GM12878 (cell line): ENCODE data around the gene CMBL. TPM values are rescaled to one million over a fixed set of nuclear protein-coding genes. Genes with fewer than 3 reads are reported as not detected.

Experiments used
- ASH2L ChIP-seq: fragments of 300-600, 200-600 bp; sonication (generic); IDR thresholded peaks from 2 replicates; pipeline ENCODE4 v1.6.1; 2017; ENCODE audit warnings: low read depth, mild to moderate bottlenecking, borderline replicate concordance
- ATF7 ChIP-seq: fragments of 450-650 bp; IDR thresholded peaks from 2 replicates; pipeline ENCODE4 v1.6.1; 2016; ENCODE audit warnings: low read depth, mild to moderate bottlenecking
- CREB1 ChIP-seq: IDR thresholded peaks from 2 replicates; pipeline ENCODE4 v1.6.1; 2012; ENCODE audit warnings: low read depth, mild to moderate bottlenecking, inconsistent platforms
- FOXM1 ChIP-seq: IDR thresholded peaks from 2 replicates; pipeline ENCODE4 v1.6.1; 2012; ENCODE audit warnings: low read depth, mild to moderate bottlenecking, inconsistent platforms, low read length, moderate library complexity
- GABPA ChIP-seq: IDR thresholded peaks from 2 replicates; pipeline ENCODE4 v1.6.1; 2014; ENCODE audit warnings: antibody characterized with exemption, low read depth, mild to moderate bottlenecking, inconsistent platforms
- GATAD2B ChIP-seq: fragments of 450-650 bp; conservative IDR thresholded peaks from 2 replicates; pipeline ENCODE4 v1.6.1; 2017; ENCODE audit warnings: low read depth, mild to moderate bottlenecking, moderate library complexity
- HCFC1 ChIP-seq: fragments of 150-350 bp; IDR thresholded peaks from 2 replicates; pipeline ENCODE4 v1.6.1; 2014; ENCODE audit warnings: low read length
- IKZF1 ChIP-seq: fragments of 450-650 bp; conservative IDR thresholded peaks from 2 replicates; pipeline ENCODE4 v1.6.1; 2017; ENCODE audit warnings: antibody characterized with exemption, mild to moderate bottlenecking
- KLF5 ChIP-seq: fragments of 450-650 bp; IDR thresholded peaks from 2 replicates; pipeline ENCODE4 v1.6.1; 2014; ENCODE audit warnings: mild to moderate bottlenecking; ENCODE audit not compliant: partially characterized antibody
- MEF2A ChIP-seq: IDR thresholded peaks from 2 replicates; pipeline ENCODE4 v1.6.1; 2011; ENCODE audit warnings: low read depth, mild to moderate bottlenecking, low read length, moderate library complexity; ENCODE audit not compliant: insufficient read depth
- MTA2 ChIP-seq: fragments of 450-650 bp; IDR thresholded peaks from 2 replicates; pipeline ENCODE4 v1.6.1; 2016; ENCODE audit warnings: low read depth, mild to moderate bottlenecking, moderate library complexity
- NKRF ChIP-seq: fragments of 450-650 bp; conservative IDR thresholded peaks from 2 replicates; pipeline ENCODE4 v1.6.1; 2017; ENCODE audit warnings: mild to moderate bottlenecking, moderate library complexity
- NRF1 ChIP-seq: conservative IDR thresholded peaks from 2 replicates; pipeline ENCODE4 v1.6.1; 2011; ENCODE audit warnings: mild to moderate bottlenecking, low read depth, low read length, improper control_type of control experiment
- PAX8 ChIP-seq: fragments of 450-650 bp; IDR thresholded peaks from 2 replicates; pipeline ENCODE4 v1.6.1; 2017; ENCODE audit warnings: mild to moderate bottlenecking, moderate library complexity
- PML ChIP-seq: IDR thresholded peaks from 2 replicates; pipeline ENCODE4 v1.6.1; 2012; ENCODE audit warnings: low read length, inconsistent platforms
- POLR2AphosphoS5 ChIP-seq: IDR thresholded peaks from 2 replicates; pipeline ENCODE4 v1.6.1; 2011; ENCODE audit warnings: mild to moderate bottlenecking, low read length, inconsistent platforms
- RELB ChIP-seq: fragments of 450-650 bp; IDR thresholded peaks from 2 replicates; pipeline ENCODE4 v1.6.1; 2017; ENCODE audit warnings: low read depth, mild to moderate bottlenecking, moderate library complexity
- SMAD5 ChIP-seq: IDR thresholded peaks from 2 replicates; pipeline ENCODE4 v1.6.1; 2016; ENCODE audit warnings: antibody characterized with exemption, low read depth
- SMC3 ChIP-seq: IDR thresholded peaks from 2 replicates; pipeline ENCODE4 v1.6.1; 2011; ENCODE audit warnings: low read length, improper control_type of control experiment, borderline replicate concordance
- SUPT20H ChIP-seq: IDR thresholded peaks from 2 replicates; pipeline ENCODE4 v1.6.1; 2011; ENCODE audit warnings: low read depth, mild to moderate bottlenecking, low read length, moderate library complexity, borderline replicate concordance; ENCODE audit not compliant: control insufficient read depth
- TAF1 ChIP-seq: IDR thresholded peaks from 2 replicates; pipeline ENCODE4 v1.6.1; 2011; ENCODE audit warnings: mild to moderate bottlenecking, low read depth, low read length, borderline replicate concordance
- TBL1XR1 ChIP-seq: IDR thresholded peaks from 2 replicates; pipeline ENCODE4 v1.6.1; 2012; ENCODE audit warnings: low read depth, low read length, improper control_type of control experiment
- TCF12 ChIP-seq: IDR thresholded peaks from 2 replicates; pipeline ENCODE4 v1.6.1; 2011; ENCODE audit warnings: low read depth, mild to moderate bottlenecking, low read length
- TCF7 ChIP-seq: IDR thresholded peaks from 2 replicates; pipeline ENCODE4 v1.6.1; 2014; ENCODE audit warnings: antibody characterized with exemption, borderline replicate concordance
- USF1 ChIP-seq: IDR thresholded peaks from 2 replicates; pipeline ENCODE4 v1.6.1; 2011; ENCODE audit warnings: borderline replicate concordance, low read depth, mild to moderate bottlenecking, moderate library complexity, mixed read lengths, low read length; ENCODE audit not compliant: insufficient read depth; ENCODE audit errors: extremely low read length
- YBX1 ChIP-seq: fragments of 450-650 bp; IDR thresholded peaks from 2 replicates; pipeline ENCODE4 v1.6.1; 2016; ENCODE audit warnings: antibody characterized with exemption
- ZNF207 ChIP-seq: fragments of 450-650 bp; IDR thresholded peaks from 2 replicates; pipeline ENCODE4 v1.6.1; 2014; ENCODE audit warnings: antibody characterized with exemption, mild to moderate bottlenecking, borderline replicate concordance
- ZNF217 ChIP-seq: fragments of 450-650 bp; IDR thresholded peaks from 2 replicates; pipeline ENCODE4 v1.6.1; 2017; ENCODE audit warnings: antibody characterized with exemption, mild to moderate bottlenecking
- polyA plus RNA-seq, 11 experiments: library from polyadenylated mRNA; depleted of rRNA in 4 of 11; unstranded in 6 of 11; stranded (reverse) in 5 of 11; fragments of >200 nt; fragmentation: Nextera tagmentation in 4 of 11; fragmentation: Illumina TruSeq in 1 of 11; extraction: Ambion mirVana in 4 of 11; extraction: Trizol in 1 of 11; gene quantifications; 1 replicate in 1 of 11; 2 replicates in 10 of 11; pipeline versions ENCODE4 v1.2.1 to v1.2.3, GENCODE V29; 2011 to 2016; ENCODE audit warnings: inconsistent platforms in 2 of 11, missing spikeins in 2 of 11, low read depth in 1 of 11
- total RNA-seq, 4 experiments: library from RNA; depleted of rRNA in 3 of 4; stranded (reverse); fragments of >200 nt in 3 of 4; fragmentation: Illumina TruSeq in 1 of 4; extraction: Trizol in 1 of 4; gene quantifications; 2 replicates each; pipeline versions ENCODE4 v1.2.1 to v1.2.3, GENCODE V29; 2013 to 2021

CMBL gene
- total and polyA plus RNA-seq, 10 of the 15 experiments (the other 5 are each of a cell fraction or from before 2014, with no cell fraction given): 1.8 to 15.6 (median 7.5) TPM

GRCh38 chr5:10354048-10354872 lies 46.6 kb upstream of the CMBL start (continued):
- 0 out of 2 replicates have a peak, but pooled peaks have one; percentile 13 for TF ChIP-seq NKRF
- TF ChIP-seq KLF5: peak; percentile 12
- TF ChIP-seq ZNF217: 0 out of 2 replicates have a peak, but pooled peaks have one; percentile 14
- no peak for TF ChIP-seq TCF12
- TF ChIP-seq SMAD5: no peak
- no peak for TF ChIP-seq PML
- no peak for TF ChIP-seq SUPT20H
- peak; percentile 32; the same call in 1 of the 2 replicates for TF ChIP-seq CREB1
- no peak for TF ChIP-seq HCFC1
- no peak for TF ChIP-seq TAF1
- TF ChIP-seq IKZF1: no peak
- TF ChIP-seq ZNF207: no peak
- TF ChIP-seq SMC3: no peak
- TF ChIP-seq MEF2A: no peak
- 0 out of 2 replicates have a peak, but pooled peaks have one; percentile 10 for TF ChIP-seq ASH2L
- TF ChIP-seq YBX1: no peak
- TF ChIP-seq TCF7: no peak
- TF ChIP-seq FOXM1: no peak
- no peak for TF ChIP-seq NRF1
- TF ChIP-seq TBL1XR1: no peak
- TF ChIP-seq GABPA: no peak
- TF ChIP-seq PAX8: no peak
- no peak; the same call in 1 of the 2 replicates for TF ChIP-seq POLR2AphosphoS5
- no peak for TF ChIP-seq RELB
- TF ChIP-seq USF1: no peak
- 0 out of 2 replicates have a peak, but pooled peaks have one; percentile 17 for TF ChIP-seq ATF7
- 0 out of 2 replicates have a peak, but pooled peaks have one; percentile 10 for TF ChIP-seq GATAD2B
- TF ChIP-seq MTA2: no peak
